DND-41 (cell line): Measurements from ENCODE around the gene DGKI.

ENCODE experiments used
- ATAC-seq: fragments of 200-7000 bp; cut with Tn5 transposase; 3 replicates; pipeline ENCODE4 v1.9.1; 2021; ENCODE audit warnings: low read depth; ENCODE audit not compliant: insufficient read depth
- DNase-seq: peaks from one replicate; pipeline ENCODE4 v3.0.0-alpha.2; 2020
- H2AFZ ChIP-seq: 2 replicates; pipeline ENCODE4 v1.6.0; 2012; ENCODE audit warnings: low read depth, low read length
- H3K27ac ChIP-seq: 2 replicates; pipeline ENCODE4 v1.5.1; 2012; ENCODE audit warnings: low read length, inconsistent platforms
- H3K27me3 ChIP-seq: fragments of 200-600 bp; sonication (generic); 2 replicates; pipeline ENCODE4 v1.6.0; 2012; ENCODE audit warnings: low read length, mild to moderate bottlenecking, inconsistent platforms; ENCODE audit not compliant: insufficient read depth, poor library complexity
- H3K36me3 ChIP-seq: 2 replicates; pipeline ENCODE4 v1.5.1; 2012; ENCODE audit warnings: low read length, inconsistent platforms; ENCODE audit not compliant: insufficient read depth
- H3K4me1 ChIP-seq: 2 replicates; pipeline ENCODE4 v1.5.1; 2012; ENCODE audit warnings: mild to moderate bottlenecking, low read length; ENCODE audit not compliant: insufficient read depth
- H3K4me2 ChIP-seq: 2 replicates; pipeline ENCODE4 v1.6.0; 2012; ENCODE audit warnings: mild to moderate bottlenecking, moderate library complexity, low read length, inconsistent platforms; ENCODE audit not compliant: insufficient read depth
- H3K4me3 ChIP-seq, 2 experiments: fragments of 200-600 bp in 1 of 2; shearing (Covaris generic) in 1 of 2; 2 replicates each; pipeline ENCODE4 v1.5.1; 2012 to 2016; ENCODE audit warnings: inconsistent platforms in 2 of 2, low read length in 2 of 2, mild to moderate bottlenecking in 2 of 2, low read depth in 1 of 2, moderate library complexity in 1 of 2
- H3K79me2 ChIP-seq: 2 replicates; pipeline ENCODE4 v1.6.0; 2012; ENCODE audit warnings: low read length, inconsistent platforms; ENCODE audit not compliant: insufficient read depth
- H3K9ac ChIP-seq: 2 replicates; pipeline ENCODE4 v1.6.0; 2012; ENCODE audit warnings: low read depth, mild to moderate bottlenecking, inconsistent platforms, low read length, moderate library complexity
- H3K9me3 ChIP-seq: 2 replicates; pipeline ENCODE4 v1.5.1; 2012; ENCODE audit warnings: low read length, moderate library complexity, mild to moderate bottlenecking, inconsistent platforms; ENCODE audit not compliant: insufficient read depth, severe bottlenecking
- H4K20me1 ChIP-seq: 2 replicates; pipeline ENCODE4 v1.6.0; 2012; ENCODE audit warnings: low read length; ENCODE audit not compliant: insufficient read depth
- EZH2 ChIP-seq: IDR thresholded peaks from 3 replicates; pipeline ENCODE4 v1.6.1; 2012; ENCODE audit warnings: borderline replicate concordance, low read depth, mild to moderate bottlenecking, moderate library complexity, low read length, inconsistent platforms; ENCODE audit not compliant: severe bottlenecking
- TF ChIP-seq, protein P1 (sequence below): IDR thresholded peaks from 2 replicates; pipeline ENCODE4 v1.5.1; 2012; ENCODE audit warnings: borderline replicate concordance, low read length, moderate library complexity, mild to moderate bottlenecking; ENCODE audit not compliant: poor library complexity, severe bottlenecking; ENCODE audit errors: extremely low read depth

The DGKI gene

DNA sequence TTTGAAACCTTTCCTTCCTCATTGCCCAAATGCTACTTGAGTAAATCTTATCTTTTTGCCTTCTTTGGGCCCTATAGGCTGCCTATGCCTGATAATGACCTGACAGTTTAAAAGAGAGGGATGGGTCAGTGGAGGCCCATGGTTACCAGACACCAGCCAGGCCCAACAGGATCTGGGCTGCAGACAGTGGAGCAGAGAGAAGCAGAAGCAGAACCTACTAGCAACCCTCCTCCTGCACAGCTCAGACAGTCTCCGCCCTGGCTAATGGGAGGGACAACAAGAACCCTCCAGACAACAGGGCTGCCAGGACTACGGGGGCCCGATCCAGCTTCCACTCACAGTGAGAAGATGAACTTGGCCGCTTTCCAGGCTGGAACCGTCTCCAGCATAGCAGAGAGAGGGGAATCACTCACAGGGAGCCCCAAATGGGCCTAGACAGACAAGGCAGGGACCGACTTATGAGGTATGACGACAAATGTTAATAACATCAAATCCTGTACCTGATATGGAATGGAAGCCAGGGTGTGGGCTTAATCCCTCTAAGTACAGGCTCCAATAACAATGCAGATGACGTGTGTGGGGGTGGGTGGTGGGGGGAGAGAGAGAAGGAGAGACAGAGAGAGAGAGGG, 31.7 kb upstream of the DGKI start:
- no peak overlapping the region for H3K27ac ChIP-seq
- peaks cover 5% of the 10 kb centered on the region for H3K9me3 ChIP-seq
- H3K36me3 ChIP-seq, result peaks cover 27% of the 10 kb centered on the region
- H4K20me1 ChIP-seq, result no peaks in the 10 kb centered on the region
- H3K9ac ChIP-seq, result no peak overlapping the region
- H3K4me1 ChIP-seq, result no peaks in the 10 kb centered on the region
- no peaks in the 10 kb centered on the region for H3K79me2 ChIP-seq
- H3K4me2 ChIP-seq, result no peak overlapping the region
- no peaks in the 10 kb centered on the region for H3K27me3 ChIP-seq
- no peak overlapping the region for H3K4me3 ChIP-seq
- H2AFZ ChIP-seq, result no peak overlapping the region
- TF ChIP-seq, protein P1, sequence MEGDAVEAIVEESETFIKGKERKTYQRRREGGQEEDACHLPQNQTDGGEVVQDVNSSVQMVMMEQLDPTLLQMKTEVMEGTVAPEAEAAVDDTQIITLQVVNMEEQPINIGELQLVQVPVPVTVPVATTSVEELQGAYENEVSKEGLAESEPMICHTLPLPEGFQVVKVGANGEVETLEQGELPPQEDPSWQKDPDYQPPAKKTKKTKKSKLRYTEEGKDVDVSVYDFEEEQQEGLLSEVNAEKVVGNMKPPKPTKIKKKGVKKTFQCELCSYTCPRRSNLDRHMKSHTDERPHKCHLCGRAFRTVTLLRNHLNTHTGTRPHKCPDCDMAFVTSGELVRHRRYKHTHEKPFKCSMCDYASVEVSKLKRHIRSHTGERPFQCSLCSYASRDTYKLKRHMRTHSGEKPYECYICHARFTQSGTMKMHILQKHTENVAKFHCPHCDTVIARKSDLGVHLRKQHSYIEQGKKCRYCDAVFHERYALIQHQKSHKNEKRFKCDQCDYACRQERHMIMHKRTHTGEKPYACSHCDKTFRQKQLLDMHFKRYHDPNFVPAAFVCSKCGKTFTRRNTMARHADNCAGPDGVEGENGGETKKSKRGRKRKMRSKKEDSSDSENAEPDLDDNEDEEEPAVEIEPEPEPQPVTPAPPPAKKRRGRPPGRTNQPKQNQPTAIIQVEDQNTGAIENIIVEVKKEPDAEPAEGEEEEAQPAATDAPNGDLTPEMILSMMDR, result no peak
- no peak for TF ChIP-seq EZH2
- no peak for ATAC-seq
- no peak for DNase-seq

DNA sequence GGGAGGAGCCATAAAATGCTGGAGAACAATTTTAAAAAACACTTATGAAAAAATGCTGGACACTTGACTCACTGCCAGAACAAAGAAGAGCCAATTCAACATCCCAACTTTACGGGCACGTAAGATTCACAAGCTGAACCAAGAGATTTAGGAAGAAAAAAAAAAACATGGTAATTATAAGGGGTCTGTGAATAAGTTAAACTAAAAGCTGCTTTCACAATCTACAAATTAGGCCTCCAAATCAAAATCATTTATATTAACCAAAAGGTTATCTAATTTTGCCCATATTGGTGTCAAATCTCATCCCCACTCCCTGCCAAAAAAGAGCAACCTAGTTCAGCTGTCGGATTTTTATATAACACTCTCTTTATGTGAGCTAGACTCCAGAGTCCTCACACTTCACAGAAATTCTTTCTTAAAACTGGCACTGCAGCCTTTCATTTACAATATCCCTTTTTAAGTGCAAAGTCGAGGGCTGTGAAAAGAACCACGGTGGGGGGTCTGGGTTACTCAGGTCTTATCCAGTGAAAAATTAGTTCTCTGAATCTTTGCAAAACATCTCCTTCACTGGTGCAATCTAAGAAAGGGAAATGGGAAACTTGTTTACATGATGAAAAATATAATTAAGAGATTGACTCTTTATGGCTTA, 30.4 kb upstream of the DGKI start:
- H3K36me3 ChIP-seq, result peaks cover 20% of the 10 kb centered on the region
- H3K4me3 ChIP-seq, result no peak overlapping the region
- no peak overlapping the region for H3K27ac ChIP-seq
- H3K27me3 ChIP-seq, result no peaks in the 10 kb centered on the region
- TF ChIP-seq, protein P1, result no peak
- TF ChIP-seq EZH2, result no peak
- no peaks in the 10 kb centered on the region for H3K4me1 ChIP-seq
- ATAC-seq, result no peak
- no peak overlapping the region for H3K9ac ChIP-seq
- H3K79me2 ChIP-seq, result no peaks in the 10 kb centered on the region
- no peak for DNase-seq
- no peak overlapping the region for H2AFZ ChIP-seq
- H3K9me3 ChIP-seq, result peaks cover under 1% of the 10 kb centered on the region
- H3K4me2 ChIP-seq, result no peak overlapping the region
- H4K20me1 ChIP-seq, result no peaks in the 10 kb centered on the region

DNA sequence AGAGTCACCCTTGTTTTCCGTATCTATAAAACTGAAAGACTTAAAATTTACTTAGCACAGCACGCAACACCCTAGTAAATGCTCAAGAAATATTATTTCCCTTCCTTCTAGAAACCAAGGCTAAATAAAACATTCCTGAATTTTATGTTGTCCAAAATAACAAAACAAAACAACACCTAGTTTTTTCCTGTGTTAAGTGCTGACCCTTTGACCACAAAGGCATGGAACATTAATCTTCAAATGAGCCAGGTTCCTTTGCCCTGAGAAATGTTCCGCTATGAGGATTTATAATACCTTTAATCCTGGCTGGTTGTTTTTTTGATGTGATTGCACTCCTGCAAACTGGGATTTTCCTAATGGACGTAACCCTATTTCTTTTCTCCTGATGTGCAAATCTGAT, 29.0 kb upstream of the DGKI start:
- no peak overlapping the region for H2AFZ ChIP-seq
- no peak for ATAC-seq
- no peak overlapping the region for H3K9ac ChIP-seq
- H3K36me3 ChIP-seq, result peaks cover 10% of the 10 kb centered on the region
- no peaks in the 10 kb centered on the region for H3K79me2 ChIP-seq
- H4K20me1 ChIP-seq, result no peaks in the 10 kb centered on the region
- H3K27me3 ChIP-seq, result no peaks in the 10 kb centered on the region
- H3K9me3 ChIP-seq, result no peaks in the 10 kb centered on the region
- H3K4me2 ChIP-seq, result no peak overlapping the region
- no peak for DNase-seq
- no peaks in the 10 kb centered on the region for H3K4me1 ChIP-seq
- no peak overlapping the region for H3K27ac ChIP-seq
- H3K4me3 ChIP-seq, result no peak overlapping the region
- TF ChIP-seq, protein P1, result no peak
- no peak for TF ChIP-seq EZH2
